SK-N-MC (cell line): ENCODE data around the gene NTMT1.

ENCODE experiments used
- EZH2 ChIP-seq: fragments of 200-600 bp; sonication (generic); IDR thresholded peaks from one replicate; pipeline ENCODE4 v1.6.1; 2017; ENCODE audit warnings: antibody characterized with exemption
- POLR2AphosphoS5 ChIP-seq: IDR thresholded peaks from 2 replicates; pipeline ENCODE4 v1.6.1; 2012; ENCODE audit warnings: mild to moderate bottlenecking, low read depth, low read length, borderline replicate concordance

DNA sequence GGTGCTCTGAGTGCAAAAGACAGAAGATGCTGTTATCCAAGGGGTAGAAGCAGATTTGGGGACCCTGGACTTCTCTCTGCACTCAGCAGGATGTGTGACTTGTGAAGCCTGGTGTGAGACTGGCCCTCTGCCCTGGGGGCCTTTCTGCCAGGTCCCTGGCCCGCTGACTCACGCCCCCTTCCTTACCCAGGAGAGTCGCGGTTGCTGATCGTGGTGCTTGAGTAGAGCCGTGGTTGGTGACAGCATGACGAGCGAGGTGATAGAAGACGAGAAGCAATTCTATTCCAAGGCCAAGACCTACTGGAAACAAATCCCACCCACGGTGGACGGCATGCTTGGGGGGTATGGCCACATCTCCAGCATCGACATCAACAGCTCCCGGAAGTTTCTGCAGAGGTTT lies 6.5 kb downstream of the NTMT1 start:
- TF ChIP-seq EZH2 (no peak), POLR2AphosphoS5 (no peak)
